Measurements from ENCODE around the gene SLC38A2. TPM values are rescaled to one million over a fixed set of nuclear protein-coding genes. Genes with fewer than 3 reads are reported as not detected.

Gene SLC38A2
- total and polyA plus RNA-seq, 2 of the 4 experiments (the other 2 are of a cell fraction): 313 to 881 TPM

- H3K27me3 ChIP-seq (ENCODE audit: control insufficient read depth, insufficient read depth, low read length): no peaks in the 10 kb centered on the region
- no peak overlapping the region for H3K4ac ChIP-seq (ENCODE audit: low read depth, low read length)
- no peak overlapping the region for H4K91ac ChIP-seq (ENCODE audit: insufficient read depth, low read depth, low read length)
- no peak overlapping the region for H2BK20ac ChIP-seq (ENCODE audit: low read depth, low read length)
- H3K23ac ChIP-seq (ENCODE audit: low read depth, low read length): no peak overlapping the region
- no peak overlapping the region for H3K27ac ChIP-seq (ENCODE audit: insufficient read depth, low read length)
- in situ Hi-C loops (cut with MboI; ENCODE audit: low sequenced_read_pairs) (no loop called here), intact Hi-C loops (cut with micrococcal nuclease) (no loop called here), dilution Hi-C loops (cut with HindIII; ENCODE audit: low sequenced_read_pairs, unreplicated experiment) (no loop called here)
- H2BK15ac ChIP-seq (ENCODE audit: low read depth, low read length): 0 out of 3 replicates have a peak overlapping the region, but pooled peaks have one; percentile 6
- H3K18ac ChIP-seq (ENCODE audit: low read depth, low read length): no peak overlapping the region
- H4K5ac ChIP-seq (ENCODE audit: low read depth, low read length): no peak overlapping the region
- H3K56ac ChIP-seq (ENCODE audit: extremely low read depth, insufficient read depth, low read length): no peak overlapping the region
- H4K8ac ChIP-seq (ENCODE audit: low read depth in 2 of 2, low read length in 2 of 2): no peak overlapping the region
- no peak overlapping the region for H3K4me2 ChIP-seq (ENCODE audit: low read depth, low read length)
- no peaks in the 10 kb centered on the region for H3K9me3 ChIP-seq (ENCODE audit: control insufficient read depth, insufficient read depth, low read length)
- no peak for DNase-seq
- H3K4me1 ChIP-seq (ENCODE audit: control insufficient read depth, insufficient read depth, low read length): peaks cover 2% of the 10 kb centered on the region
- no peaks in the 10 kb centered on the region for H3K9me1 ChIP-seq (ENCODE audit: insufficient read depth, low read length)
- H3K14ac ChIP-seq (replicated peaks; ENCODE audit: low read depth, low read length): no peak overlapping the region
- TF ChIP-seq CHD1 (IDR thresholded peaks at IDR 0.05; ENCODE audit: low read depth, low read length) (no peak), RFX5 (IDR thresholded peaks at IDR 0.05; ENCODE audit: low read depth, low read length) (no peak)
- no peak overlapping the region for H2AK5ac ChIP-seq (ENCODE audit: low read depth, low read length)
- POLR2A ChIA-PET (ENCODE audit: unreplicated experiment): no interaction called here
- no peak overlapping the region for H2AFZ ChIP-seq (replicated peaks; ENCODE audit: low read length, poor library complexity)
- H2AK9ac ChIP-seq (replicated peaks; ENCODE audit: low read depth, low read length, poor library complexity): no peak overlapping the region
- no peak overlapping the region for H2BK5ac ChIP-seq (ENCODE audit: low read depth, low read length, poor library complexity, severe bottlenecking)
- CTCF ChIA-PET: no interaction called here
- H3K9ac ChIP-seq (ENCODE audit: low read depth, low read length): no peak overlapping the region
- H2BK120ac ChIP-seq (ENCODE audit: low read depth, low read length): no peak overlapping the region
- no CpG with 5 or more reads among the region's 2 CpGs for WGBS, 2 experiments (ENCODE audit: extremely low coverage in 2 of 2, insufficient read length in 1 of 2)
- no peaks in the 10 kb centered on the region for H3K79me1 ChIP-seq (ENCODE audit: low read depth in 1 of 2, low read length in 2 of 2)
- H3K36me3 ChIP-seq (ENCODE audit: control insufficient read depth, insufficient read depth, low read length): no peaks in the 10 kb centered on the region
- ATAC-seq (ENCODE audit: low read depth): no peak
- H3K4me3 ChIP-seq (ENCODE audit: insufficient read depth, low read depth, low read length): no peak overlapping the region
- no TSS peak for BruUV-seq (replicated peaks)
- H4K20me1 ChIP-seq (ENCODE audit: insufficient read depth, low read length): no peaks in the 10 kb centered on the region
These were observed 40.8 kb upstream of the SLC38A2 start for GRCh38 chr12:46413368-46413767.

All from IMR-90 (cell line).